ENCODE measurements around the gene KRTAP2-1. TPM values are rescaled to one million over a fixed set of nuclear protein-coding genes. Genes with fewer than 3 reads are reported as not detected.

Gene KRTAP2-1
- total RNA-seq, 1 donor from 2014 or later: not detected

Other genes with a start within 250 kb of the KRTAP2-1 start
- gene KRT28, start 247.4 kb downstream of the KRTAP2-1 start, total RNA-seq: not detected
- gene KRT10, start 224.7 kb downstream of the KRTAP2-1 start, total RNA-seq: 45.2 TPM
- gene KRT12, start 180.1 kb downstream of the KRTAP2-1 start, total RNA-seq: not detected
- gene KRT20, start 162.1 kb downstream of the KRTAP2-1 start, total RNA-seq: not detected
- 0.13 TPM for gene KRT23, start 109.7 kb downstream of the KRTAP2-1 start, total RNA-seq
- gene KRT39, start 80.4 kb downstream of the KRTAP2-1 start, total RNA-seq: not detected
- gene KRT40, start 63.0 kb downstream of the KRTAP2-1 start, total RNA-seq: not detected
- not detected for gene KRTAP3-3, start 53.2 kb downstream of the KRTAP2-1 start, total RNA-seq
- not detected for gene KRTAP3-2, start 47.4 kb downstream of the KRTAP2-1 start, total RNA-seq
- gene KRTAP3-1, start 38.2 kb downstream of the KRTAP2-1 start, total RNA-seq: not detected
- not detected for gene KRTAP1-5, start 20.1 kb downstream of the KRTAP2-1 start, total RNA-seq
- not detected for gene KRTAP1-4, start 17.1 kb downstream of the KRTAP2-1 start, total RNA-seq
- gene KRTAP1-3, start 12.4 kb downstream of the KRTAP2-1 start, total RNA-seq: not detected
- not detected for gene KRTAP1-1, start 5.9 kb downstream of the KRTAP2-1 start, total RNA-seq
- gene KRTAP2-2, start 7.9 kb upstream of the KRTAP2-1 start, total RNA-seq: not detected
- not detected for gene KRTAP2-3, start 12.8 kb upstream of the KRTAP2-1 start, total RNA-seq
- not detected for gene KRTAP2-4, start 18.6 kb upstream of the KRTAP2-1 start, total RNA-seq
- gene KRTAP4-7, start 36.8 kb upstream of the KRTAP2-1 start, total RNA-seq: not detected
- gene KRTAP4-8, start 50.8 kb upstream of the KRTAP2-1 start, total RNA-seq: not detected
- not detected for gene KRTAP4-16, start 54.9 kb upstream of the KRTAP2-1 start, total RNA-seq
- gene KRTAP4-9, start 58.1 kb upstream of the KRTAP2-1 start, total RNA-seq: not detected
- gene KRTAP4-11, start 71.1 kb upstream of the KRTAP2-1 start, total RNA-seq: not detected
- not detected for gene KRTAP4-12, start 76.9 kb upstream of the KRTAP2-1 start, total RNA-seq
- not detected for gene KRTAP4-6, start 93.2 kb upstream of the KRTAP2-1 start, total RNA-seq
- gene KRTAP4-5, start 102.5 kb upstream of the KRTAP2-1 start, total RNA-seq: not detected
- not detected for gene KRTAP4-4, start 113.4 kb upstream of the KRTAP2-1 start, total RNA-seq
- gene KRTAP4-3, start 120.9 kb upstream of the KRTAP2-1 start, total RNA-seq: not detected
- not detected for gene KRTAP4-2, start 130.9 kb upstream of the KRTAP2-1 start, total RNA-seq
- gene KRTAP4-1, start 137.6 kb upstream of the KRTAP2-1 start, total RNA-seq: not detected
- gene KRTAP9-1, start 142.6 kb upstream of the KRTAP2-1 start, total RNA-seq: not detected
- gene KRTAP9-2, start 179.3 kb upstream of the KRTAP2-1 start, total RNA-seq: not detected
- gene KRTAP9-3, start 185.1 kb upstream of the KRTAP2-1 start, total RNA-seq: not detected
- not detected for gene KRTAP9-8, start 190.7 kb upstream of the KRTAP2-1 start, total RNA-seq
- not detected for gene KRTAP9-4, start 202.4 kb upstream of the KRTAP2-1 start, total RNA-seq
- not detected for gene KRTAP9-9, start 208.1 kb upstream of the KRTAP2-1 start, total RNA-seq
- not detected for gene KRTAP9-6, start 218.1 kb upstream of the KRTAP2-1 start, total RNA-seq
- gene KRTAP9-7, start 228.4 kb upstream of the KRTAP2-1 start, total RNA-seq: not detected